ENCODE results near the gene FAM9A. TPM values are rescaled to one million over a fixed set of nuclear protein-coding genes. Genes with fewer than 3 reads are reported as not detected.

The FAM9A gene
- total and polyA plus RNA-seq, 2 of the 4 experiments (the other 2 are of a cell fraction): not detected

GRCh38 chrX:8741981-8742380, 59.2 kb downstream of the FAM9A start:
- CTCF ChIA-PET: no interaction called here
- Histone ChIP-seq H3K79me1 (ENCODE audit: low read depth in 1 of 2, low read length in 2 of 2) (no peaks in the 10 kb centered on the region), H3K9ac (ENCODE audit: low read depth, low read length) (no peak overlapping the region), H4K20me1 (ENCODE audit: insufficient read depth, low read length) (no peaks in the 10 kb centered on the region), H3K18ac (ENCODE audit: low read depth, low read length) (no peak overlapping the region), H4K8ac (ENCODE audit: low read depth in 2 of 2, low read length in 2 of 2) (no peak overlapping the region), H3K23ac (ENCODE audit: low read depth, low read length) (no peak overlapping the region), H3K4ac (ENCODE audit: low read depth, low read length) (no peak overlapping the region), H2BK120ac (ENCODE audit: low read depth, low read length) (no peak overlapping the region), H3K4me3 (ENCODE audit: insufficient read depth, low read depth, low read length) (no peak overlapping the region), H4K5ac (ENCODE audit: low read depth, low read length) (no peak overlapping the region), H4K91ac (ENCODE audit: insufficient read depth, low read depth, low read length) (no peak overlapping the region), H3K9me1 (ENCODE audit: insufficient read depth, low read length) (no peaks in the 10 kb centered on the region), H2AFZ (replicated peaks; ENCODE audit: low read length, poor library complexity) (no peak overlapping the region), H2BK15ac (ENCODE audit: low read depth, low read length) (no peak overlapping the region), H3K4me2 (ENCODE audit: low read depth, low read length) (no peak overlapping the region), H2AK9ac (replicated peaks; ENCODE audit: low read depth, low read length, poor library complexity) (no peak overlapping the region), H3K36me3 (ENCODE audit: control insufficient read depth, insufficient read depth, low read length) (no peaks in the 10 kb centered on the region), H2BK5ac (ENCODE audit: low read depth, low read length, poor library complexity, severe bottlenecking) (no peak overlapping the region), H3K56ac (ENCODE audit: extremely low read depth, insufficient read depth, low read length) (no peak overlapping the region), H3K27ac (ENCODE audit: insufficient read depth, low read length) (no peak overlapping the region), H3K14ac (replicated peaks; ENCODE audit: low read depth, low read length) (no peak overlapping the region), H3K27me3 (ENCODE audit: control insufficient read depth, insufficient read depth, low read length) (no peaks in the 10 kb centered on the region), H2BK20ac (ENCODE audit: low read depth, low read length) (no peak overlapping the region), H3K9me3 (ENCODE audit: control insufficient read depth, insufficient read depth, low read length) (no peaks in the 10 kb centered on the region), H2AK5ac (ENCODE audit: low read depth, low read length) (no peak overlapping the region), H3K4me1 (ENCODE audit: control insufficient read depth, insufficient read depth, low read length) (no peaks in the 10 kb centered on the region)
- no peak for ATAC-seq (ENCODE audit: low read depth)
- intact Hi-C loops (cut with micrococcal nuclease) (loop anchor here (10.0 kb wide), 1 partner anchor 963 kb away; no protein-coding TSS in a partner anchor), in situ Hi-C loops (cut with MboI; ENCODE audit: low sequenced_read_pairs) (loop anchor here (10.0 kb wide), 1 partner anchor 73 kb away; no protein-coding TSS in a partner anchor), dilution Hi-C loops (cut with HindIII; ENCODE audit: low sequenced_read_pairs, unreplicated experiment) (no loop called here)
- WGBS, 2 experiments (ENCODE audit: extremely low coverage in 2 of 2, insufficient read length in 1 of 2): 81% methylated on average over 5 of the region's 10 CpGs; no CpG with 5 or more reads in 1 of the 2 experiments
- no TSS peak for BruUV-seq (replicated peaks)
- TF ChIP-seq BHLHE40 (IDR thresholded peaks at IDR 0.05; ENCODE audit: low read depth, low read length) (no peak), MAZ (IDR thresholded peaks at IDR 0.05; ENCODE audit: borderline replicate concordance, low read depth, low read length) (no peak), MXI1 (IDR thresholded peaks at IDR 0.05; ENCODE audit: borderline replicate concordance, low read depth, low read length) (no peak), RCOR1 (IDR thresholded peaks at IDR 0.05; ENCODE audit: insufficient replicate concordance, low read length) (no peak), CEBPB (IDR thresholded peaks at IDR 0.05; ENCODE audit: low read depth, low read length) (no peak), FOS (IDR thresholded peaks at IDR 0.05; ENCODE audit: low read depth, low read length) (no peak), MAFK (IDR thresholded peaks at IDR 0.05; ENCODE audit: low read depth, low read length) (no peak), SMC3 (IDR thresholded peaks at IDR 0.05; ENCODE audit: low read depth, low read length) (no peak), NFE2L2 (IDR thresholded peaks at IDR 0.05; ENCODE audit: low read depth, low read length) (no peak), CHD1 (IDR thresholded peaks at IDR 0.05; ENCODE audit: low read depth, low read length) (no peak), POLR2A (IDR thresholded peaks at IDR 0.05; ENCODE audit: low read depth, low read length) (no peak), RAD21 (IDR thresholded peaks at IDR 0.05; ENCODE audit: low read length) (no peak), RFX5 (IDR thresholded peaks at IDR 0.05; ENCODE audit: low read depth, low read length) (no peak)
- TF ChIP-seq, protein P1, sequence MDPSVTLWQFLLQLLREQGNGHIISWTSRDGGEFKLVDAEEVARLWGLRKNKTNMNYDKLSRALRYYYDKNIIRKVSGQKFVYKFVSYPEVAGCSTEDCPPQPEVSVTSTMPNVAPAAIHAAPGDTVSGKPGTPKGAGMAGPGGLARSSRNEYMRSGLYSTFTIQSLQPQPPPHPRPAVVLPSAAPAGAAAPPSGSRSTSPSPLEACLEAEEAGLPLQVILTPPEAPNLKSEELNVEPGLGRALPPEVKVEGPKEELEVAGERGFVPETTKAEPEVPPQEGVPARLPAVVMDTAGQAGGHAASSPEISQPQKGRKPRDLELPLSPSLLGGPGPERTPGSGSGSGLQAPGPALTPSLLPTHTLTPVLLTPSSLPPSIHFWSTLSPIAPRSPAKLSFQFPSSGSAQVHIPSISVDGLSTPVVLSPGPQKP (IDR thresholded peaks at IDR 0.05; ENCODE audit: borderline replicate concordance, low read depth, low read length): no peak
- TF ChIP-seq, protein P2, sequence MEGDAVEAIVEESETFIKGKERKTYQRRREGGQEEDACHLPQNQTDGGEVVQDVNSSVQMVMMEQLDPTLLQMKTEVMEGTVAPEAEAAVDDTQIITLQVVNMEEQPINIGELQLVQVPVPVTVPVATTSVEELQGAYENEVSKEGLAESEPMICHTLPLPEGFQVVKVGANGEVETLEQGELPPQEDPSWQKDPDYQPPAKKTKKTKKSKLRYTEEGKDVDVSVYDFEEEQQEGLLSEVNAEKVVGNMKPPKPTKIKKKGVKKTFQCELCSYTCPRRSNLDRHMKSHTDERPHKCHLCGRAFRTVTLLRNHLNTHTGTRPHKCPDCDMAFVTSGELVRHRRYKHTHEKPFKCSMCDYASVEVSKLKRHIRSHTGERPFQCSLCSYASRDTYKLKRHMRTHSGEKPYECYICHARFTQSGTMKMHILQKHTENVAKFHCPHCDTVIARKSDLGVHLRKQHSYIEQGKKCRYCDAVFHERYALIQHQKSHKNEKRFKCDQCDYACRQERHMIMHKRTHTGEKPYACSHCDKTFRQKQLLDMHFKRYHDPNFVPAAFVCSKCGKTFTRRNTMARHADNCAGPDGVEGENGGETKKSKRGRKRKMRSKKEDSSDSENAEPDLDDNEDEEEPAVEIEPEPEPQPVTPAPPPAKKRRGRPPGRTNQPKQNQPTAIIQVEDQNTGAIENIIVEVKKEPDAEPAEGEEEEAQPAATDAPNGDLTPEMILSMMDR (conservative IDR thresholded peaks at IDR 0.05; ENCODE audit: low read depth, low read length): no peak
- TF ChIP-seq, protein P3, sequence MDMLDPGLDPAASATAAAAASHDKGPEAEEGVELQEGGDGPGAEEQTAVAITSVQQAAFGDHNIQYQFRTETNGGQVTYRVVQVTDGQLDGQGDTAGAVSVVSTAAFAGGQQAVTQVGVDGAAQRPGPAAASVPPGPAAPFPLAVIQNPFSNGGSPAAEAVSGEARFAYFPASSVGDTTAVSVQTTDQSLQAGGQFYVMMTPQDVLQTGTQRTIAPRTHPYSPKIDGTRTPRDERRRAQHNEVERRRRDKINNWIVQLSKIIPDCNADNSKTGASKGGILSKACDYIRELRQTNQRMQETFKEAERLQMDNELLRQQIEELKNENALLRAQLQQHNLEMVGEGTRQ (IDR thresholded peaks at IDR 0.05; ENCODE audit: low read depth, low read length): no peak
- POLR2A ChIA-PET (ENCODE audit: unreplicated experiment): interaction anchor here (0.6 kb wide), 1 partner anchor 1200 kb away, joined by 6 read pairs; no protein-coding TSS in a partner anchor
- no peak for DNase-seq
